Measurements from ENCODE around the gene TBC1D32.
A peak's percentile ranks its signal among the peaks of the same experiment; 100 is the strongest.
"Not testable (repeated sequence)": the region's sequence is repeated elsewhere in the genome, so short reads cannot be mapped to it uniquely, and the experiment has no call there.

Gene TBC1D32

GRCh38 chr6:121330516-121330915, 3.8 kb downstream of the TBC1D32 start:
- no peak for ATAC-seq

GRCh38 chr6:121321282-121321681, 13.0 kb downstream of the TBC1D32 start:
- no peak for ATAC-seq

GRCh38 chr6:121319603-121320002, 14.7 kb downstream of the TBC1D32 start:
- no peak for ATAC-seq

GRCh38 chr6:121319112-121319553, 15.1 kb downstream of the TBC1D32 start:
- ATAC-seq: no peak

- ATAC-seq: no peak
These were observed 19.7 kb downstream of the TBC1D32 start for GRCh38 chr6:121314381-121315112.

- ATAC-seq: not testable (repeated sequence)
These were observed 22.5 kb downstream of the TBC1D32 start for GRCh38 chr6:121311814-121312213.

GRCh38 chr6:121310495-121310894, 23.8 kb downstream of the TBC1D32 start:
- no peak for ATAC-seq

GRCh38 chr6:121309768-121310469, 24.4 kb downstream of the TBC1D32 start:
- no peak for ATAC-seq

GRCh38 chr6:121305957-121306607, 28.2 kb downstream of the TBC1D32 start:
- ATAC-seq: no peak

- ATAC-seq: no peak
These were observed 31.4 kb downstream of the TBC1D32 start for GRCh38 chr6:121302882-121303281.

GRCh38 chr6:121301156-121301555, 33.1 kb downstream of the TBC1D32 start:
- ATAC-seq: not testable (repeated sequence)

- peak in 1 of 2 donors; percentile 30 for ATAC-seq
These were observed 36.6 kb downstream of the TBC1D32 start for GRCh38 chr6:121297694-121298093.

GRCh38 chr6:121285041-121285440, 49.2 kb downstream of the TBC1D32 start:
- no peak for ATAC-seq

- ATAC-seq: no peak
These were observed 59.5 kb downstream of the TBC1D32 start for GRCh38 chr6:121274666-121275295.

- no peak for ATAC-seq
These were observed 70.5 kb downstream of the TBC1D32 start for GRCh38 chr6:121263742-121264141.

- no peak for ATAC-seq
These were observed 73.6 kb downstream of the TBC1D32 start for GRCh38 chr6:121260651-121261102.

- no peak for ATAC-seq
These were observed 86.9 kb downstream of the TBC1D32 start for GRCh38 chr6:121247386-121247785.

- no peak for ATAC-seq
These were observed 91.9 kb downstream of the TBC1D32 start for GRCh38 chr6:121242386-121242785.

- no peak for ATAC-seq
These were observed 96.4 kb downstream of the TBC1D32 start for GRCh38 chr6:121237859-121238258.

GRCh38 chr6:121236984-121237383, 97.3 kb downstream of the TBC1D32 start:
- ATAC-seq: no peak

- no peak for ATAC-seq
These were observed 98.9 kb downstream of the TBC1D32 start for GRCh38 chr6:121235386-121235785.

GRCh38 chr6:121223930-121224329, 110.3 kb downstream of the TBC1D32 start:
- ATAC-seq: no peak

- ATAC-seq: no peak
These were observed 111.1 kb downstream of the TBC1D32 start for GRCh38 chr6:121223212-121223611.

Measured in activated CD4-positive, CD25-positive, alpha-beta regulatory T cell treated with anti-CD3 and anti-CD28 coated beads, Interleukin-2, amount 50 U/mL, for 24 hours (primary cell).